ENCODE data around the gene DEAF1.

DEAF1 gene

DNA sequence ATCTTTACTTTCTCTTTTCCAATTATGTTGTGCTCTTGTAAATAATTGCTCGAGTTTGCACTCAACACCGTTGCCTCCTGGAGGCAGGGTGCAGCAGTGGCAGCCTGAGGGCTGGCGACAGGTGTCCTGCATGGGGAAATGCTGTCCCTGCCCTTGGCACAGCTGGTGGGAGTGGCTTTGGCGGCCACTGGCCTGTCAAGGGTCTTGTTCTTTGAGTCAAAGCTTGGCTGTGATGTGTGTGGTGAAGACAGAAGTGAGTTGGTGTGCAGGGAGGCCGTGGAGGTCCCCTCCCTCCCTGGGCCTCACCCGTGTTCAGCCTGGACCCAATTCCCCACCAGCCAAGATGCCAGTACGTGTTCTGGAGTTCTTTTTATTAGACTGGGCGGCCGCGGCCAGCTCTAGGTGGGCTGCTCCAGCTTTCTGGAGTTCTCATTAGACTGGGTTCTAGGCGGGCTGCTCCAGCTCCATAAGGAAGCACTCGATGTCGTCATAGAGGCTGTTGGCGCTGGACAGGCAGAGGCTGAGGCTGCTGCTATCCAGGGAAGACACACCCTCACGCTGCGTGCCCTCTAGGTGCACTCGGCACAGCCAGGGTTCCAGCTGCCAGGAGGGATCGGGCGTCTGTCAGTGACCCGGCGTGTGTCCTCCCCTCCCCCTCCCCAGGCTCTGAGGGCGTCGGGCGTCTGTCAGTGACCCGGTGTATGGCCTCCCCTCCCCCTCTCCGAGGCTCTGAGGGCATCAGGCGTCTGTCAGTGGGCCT lies 82.6 kb downstream of the DEAF1 start:
- H2AFZ ChIP-seq (ENCODE audit: low read depth) = no peak overlapping the region
- no peak overlapping the region for H3K9ac ChIP-seq
- no peak overlapping the region for H3K4me2 ChIP-seq

DNA sequence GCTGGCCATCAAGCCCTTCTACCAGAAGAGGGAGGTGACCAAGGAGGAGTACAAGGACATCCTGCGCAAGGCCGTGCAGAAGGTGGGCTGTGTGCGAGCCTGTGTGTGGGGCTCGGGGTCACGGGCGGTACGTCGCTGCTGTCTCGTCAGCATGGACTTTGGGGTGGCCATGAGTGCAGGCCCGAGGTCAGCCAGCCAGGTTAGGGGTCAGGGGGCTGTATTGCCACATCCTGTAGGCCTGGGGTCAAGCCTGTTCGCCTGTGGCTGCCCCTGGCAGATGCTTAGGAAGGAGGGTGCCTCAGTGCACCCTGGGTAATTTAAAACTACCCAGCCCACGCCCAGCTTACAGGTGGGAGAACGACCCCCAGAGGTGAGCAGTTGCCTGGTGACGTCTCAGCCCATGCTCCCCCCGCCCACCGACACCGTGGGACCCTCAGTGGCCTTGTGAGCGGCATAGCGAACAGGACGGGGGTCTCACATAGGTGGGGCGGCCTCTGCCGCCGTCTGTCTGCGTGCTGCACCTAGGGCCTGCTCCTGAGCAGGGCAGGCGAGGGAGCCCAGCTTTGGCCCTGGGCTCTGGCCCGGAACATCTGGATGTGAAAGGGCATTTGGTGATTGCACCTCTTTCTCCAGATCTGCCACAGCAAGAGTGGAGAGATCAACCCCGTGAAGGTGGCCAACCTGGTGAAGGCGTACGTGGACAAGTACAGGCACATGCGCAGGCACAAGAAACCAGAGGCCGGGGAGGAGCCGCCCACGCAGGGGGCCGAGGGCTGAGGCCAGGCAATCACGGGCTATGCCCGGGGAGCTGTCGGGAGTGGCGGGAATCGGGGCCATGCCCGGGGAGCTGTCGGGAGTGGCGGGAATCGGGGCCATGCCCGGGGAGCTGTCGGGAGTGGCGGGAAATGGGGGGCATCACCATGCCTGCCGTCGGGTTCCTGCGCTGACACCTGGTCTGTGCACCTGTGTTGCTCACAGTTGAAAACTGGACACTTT lies 83.7 kb downstream of the DEAF1 start:
- Histone ChIP-seq H3K27me3 (ENCODE audit: insufficient read depth, low read depth) (no peaks in the 10 kb centered on the region), H3K4me2 (no peak overlapping the region), H3K79me2 (ENCODE audit: insufficient read depth, low read depth) (no peaks in the 10 kb centered on the region), H4K20me1 (ENCODE audit: insufficient read depth) (no peaks in the 10 kb centered on the region), H3K27ac (no peak overlapping the region), H3K9ac (no peak overlapping the region), H3K4me3 (IDR thresholded peaks at IDR 0.05; ENCODE audit: insufficient read depth, low read depth, low read length) (no peak overlapping the region), H3K36me3 (ENCODE audit: insufficient read depth) (no peaks in the 10 kb centered on the region; the same call in 1 of the 2 replicates), H3K4me1 (ENCODE audit: low read depth, poor library complexity, severe bottlenecking) (peaks cover 14% of the 10 kb centered on the region), H2AFZ (ENCODE audit: low read depth) (no peak overlapping the region)
- TF ChIP-seq, protein P1, sequence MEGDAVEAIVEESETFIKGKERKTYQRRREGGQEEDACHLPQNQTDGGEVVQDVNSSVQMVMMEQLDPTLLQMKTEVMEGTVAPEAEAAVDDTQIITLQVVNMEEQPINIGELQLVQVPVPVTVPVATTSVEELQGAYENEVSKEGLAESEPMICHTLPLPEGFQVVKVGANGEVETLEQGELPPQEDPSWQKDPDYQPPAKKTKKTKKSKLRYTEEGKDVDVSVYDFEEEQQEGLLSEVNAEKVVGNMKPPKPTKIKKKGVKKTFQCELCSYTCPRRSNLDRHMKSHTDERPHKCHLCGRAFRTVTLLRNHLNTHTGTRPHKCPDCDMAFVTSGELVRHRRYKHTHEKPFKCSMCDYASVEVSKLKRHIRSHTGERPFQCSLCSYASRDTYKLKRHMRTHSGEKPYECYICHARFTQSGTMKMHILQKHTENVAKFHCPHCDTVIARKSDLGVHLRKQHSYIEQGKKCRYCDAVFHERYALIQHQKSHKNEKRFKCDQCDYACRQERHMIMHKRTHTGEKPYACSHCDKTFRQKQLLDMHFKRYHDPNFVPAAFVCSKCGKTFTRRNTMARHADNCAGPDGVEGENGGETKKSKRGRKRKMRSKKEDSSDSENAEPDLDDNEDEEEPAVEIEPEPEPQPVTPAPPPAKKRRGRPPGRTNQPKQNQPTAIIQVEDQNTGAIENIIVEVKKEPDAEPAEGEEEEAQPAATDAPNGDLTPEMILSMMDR (conservative IDR thresholded peaks at IDR 0.05; ENCODE audit: low read depth, low read length) = no peak

More for the DNA sequence above, 82.6 kb downstream of the DEAF1 start:
- Histone ChIP-seq H3K4me3 (IDR thresholded peaks at IDR 0.05; ENCODE audit: insufficient read depth, low read depth, low read length) (no peak overlapping the region), H3K79me2 (ENCODE audit: insufficient read depth, low read depth) (no peaks in the 10 kb centered on the region), H3K36me3 (ENCODE audit: insufficient read depth) (no peaks in the 10 kb centered on the region; the same call in 1 of the 2 replicates), H4K20me1 (ENCODE audit: insufficient read depth) (no peaks in the 10 kb centered on the region), H3K27ac (no peak overlapping the region), H3K27me3 (ENCODE audit: insufficient read depth, low read depth) (no peaks in the 10 kb centered on the region), H3K4me1 (ENCODE audit: low read depth, poor library complexity, severe bottlenecking) (peaks cover 16% of the 10 kb centered on the region)
- TF ChIP-seq, protein P1 (conservative IDR thresholded peaks at IDR 0.05; ENCODE audit: low read depth, low read length) = no peak; the same call in 1 of the 2 replicates

DNA sequence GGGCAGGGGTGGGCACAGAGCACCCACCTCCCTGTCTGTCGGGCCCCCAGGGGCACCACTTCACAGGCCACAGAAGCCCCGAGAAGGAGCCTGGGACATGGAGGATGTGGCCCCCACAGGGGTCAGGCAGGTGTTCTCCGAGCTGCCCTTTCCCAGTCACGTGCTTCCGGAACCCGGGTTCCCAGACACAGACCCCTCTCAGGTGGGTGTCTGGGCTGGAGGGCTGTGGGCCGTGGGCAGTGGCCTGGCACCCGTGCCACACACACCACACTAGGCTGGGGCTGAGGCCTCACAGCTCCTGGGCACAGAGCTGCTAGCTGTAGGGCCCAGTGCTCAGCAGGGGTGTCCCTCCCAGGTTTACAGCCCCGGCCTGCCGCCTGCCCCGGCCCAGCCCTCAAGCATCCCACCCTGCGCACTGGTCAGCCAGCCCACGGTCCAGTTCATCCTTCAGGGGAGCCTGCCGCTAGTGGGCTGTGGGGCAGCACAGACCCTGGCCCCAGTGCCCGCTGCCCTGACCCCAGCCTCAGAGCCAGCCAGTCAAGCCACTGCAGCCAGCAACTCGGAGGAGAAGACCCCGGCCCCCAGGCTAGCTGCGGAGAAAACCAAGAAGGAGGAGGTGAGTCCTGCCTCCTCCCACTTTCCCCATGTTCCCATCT lies 84.7 kb downstream of the DEAF1 start:
- Histone ChIP-seq H3K4me3 (IDR thresholded peaks at IDR 0.05; ENCODE audit: insufficient read depth, low read depth, low read length) (no peak overlapping the region), H3K4me2 (no peak overlapping the region), H4K20me1 (ENCODE audit: insufficient read depth) (no peaks in the 10 kb centered on the region), H3K27ac (no peak overlapping the region), H3K36me3 (ENCODE audit: insufficient read depth) (no peaks in the 10 kb centered on the region; the same call in 1 of the 2 replicates), H3K27me3 (ENCODE audit: insufficient read depth, low read depth) (no peaks in the 10 kb centered on the region), H3K4me1 (ENCODE audit: low read depth, poor library complexity, severe bottlenecking) (peaks cover 10% of the 10 kb centered on the region), H2AFZ (ENCODE audit: low read depth) (no peak overlapping the region), H3K9ac (no peak overlapping the region), H3K79me2 (ENCODE audit: insufficient read depth, low read depth) (no peaks in the 10 kb centered on the region)
- TF ChIP-seq, protein P1 (conservative IDR thresholded peaks at IDR 0.05; ENCODE audit: low read depth, low read length) = no peak

DNA sequence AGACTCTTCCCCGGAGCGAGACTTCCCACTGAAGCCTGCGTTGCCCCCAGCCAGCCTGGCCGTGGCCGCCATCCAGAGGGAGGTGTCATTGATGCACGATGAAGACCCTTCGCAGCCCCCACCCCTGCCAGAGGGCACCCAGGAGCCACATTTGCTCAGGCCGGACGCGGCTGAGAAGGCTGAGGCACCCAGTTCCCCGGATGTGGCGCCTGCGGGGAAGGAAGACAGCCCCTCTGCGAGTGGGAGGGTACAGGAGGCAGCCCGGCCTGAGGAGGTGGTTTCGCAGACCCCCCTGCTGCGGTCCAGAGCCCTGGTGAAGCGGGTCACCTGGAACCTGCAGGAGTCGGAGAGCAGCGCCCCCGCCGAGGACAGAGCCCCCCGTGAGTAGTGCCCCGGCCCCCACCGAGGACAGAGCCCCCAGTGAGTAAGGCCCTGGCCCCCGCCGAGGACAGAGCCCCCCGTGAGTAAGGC lies 85.6 kb downstream of the DEAF1 start:
- Histone ChIP-seq H3K27ac (no peak overlapping the region), H2AFZ (ENCODE audit: low read depth) (no peak overlapping the region), H3K4me1 (ENCODE audit: low read depth, poor library complexity, severe bottlenecking) (peaks cover 3% of the 10 kb centered on the region), H3K9ac (no peak overlapping the region), H3K4me2 (no peak overlapping the region), H3K4me3 (IDR thresholded peaks at IDR 0.05; ENCODE audit: insufficient read depth, low read depth, low read length) (no peak overlapping the region), H3K27me3 (ENCODE audit: insufficient read depth, low read depth) (no peaks in the 10 kb centered on the region), H3K36me3 (ENCODE audit: insufficient read depth) (no peaks in the 10 kb centered on the region; the same call in 1 of the 2 replicates), H3K79me2 (ENCODE audit: insufficient read depth, low read depth) (no peaks in the 10 kb centered on the region), H4K20me1 (ENCODE audit: insufficient read depth) (no peaks in the 10 kb centered on the region)
- TF ChIP-seq, protein P1 (conservative IDR thresholded peaks at IDR 0.05; ENCODE audit: low read depth, low read length) = no peak

All from KMS-11 (cell line).